ENCODE results near the gene PACSIN3.

DNA sequence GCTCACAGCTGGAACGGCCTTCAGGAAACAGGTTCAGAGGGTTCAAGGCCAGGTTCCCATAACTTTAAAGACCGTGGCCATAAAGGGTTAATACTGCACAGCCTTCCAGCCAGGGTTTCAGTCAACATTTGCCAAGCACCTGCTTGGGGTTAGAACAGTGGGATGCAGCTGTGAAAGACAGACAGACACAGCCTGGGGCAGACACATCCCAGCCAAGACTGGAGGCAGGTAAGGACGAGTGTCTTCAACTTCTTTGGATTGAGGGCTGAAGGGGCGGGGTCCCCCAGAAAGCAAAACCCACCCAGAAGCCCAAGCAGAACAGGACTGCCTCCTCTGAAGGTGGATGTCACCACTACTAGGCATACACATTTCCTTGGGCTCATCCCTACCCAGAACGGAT lies 23.8 kb downstream of the PACSIN3 start:
- TF ChIP-seq FOXM1 (IDR thresholded peaks at IDR 0.05; ENCODE audit: borderline replicate concordance) (no peak), ZNF384 (IDR thresholded peaks at IDR 0.05) (no peak), FOXK2 (IDR thresholded peaks at IDR 0.05) (no peak), ARNT (IDR thresholded peaks at IDR 0.05) (no peak), HDGF (IDR thresholded peaks at IDR 0.05; ENCODE audit: borderline replicate concordance) (no peak)
